ENCODE data around the gene AJM1.
A peak's percentile ranks its signal among the peaks of the same experiment; 100 is the strongest.

Gene AJM1

GRCh38 chr9:136855461-136856078, 13.3 kb downstream of the AJM1 start:
- no peak for TF ChIP-seq CTCF (conservative IDR thresholded peaks at IDR 0.05)
- TF ChIP-seq ZFX (IDR thresholded peaks at IDR 0.05): no peak
- no peak overlapping the region for H3K27ac ChIP-seq

GRCh38 chr9:136856079-136856476, 13.8 kb downstream of the AJM1 start:
- TF ChIP-seq ZFX (IDR thresholded peaks at IDR 0.05) (no peak), CTCF (conservative IDR thresholded peaks at IDR 0.05) (no peak)
- no peak overlapping the region for H3K27ac ChIP-seq

GRCh38 chr9:136856541-136857141, 14.4 kb downstream of the AJM1 start:
- no peak overlapping the region for H3K27ac ChIP-seq
- TF ChIP-seq ZFX (IDR thresholded peaks at IDR 0.05) (no peak), CTCF (conservative IDR thresholded peaks at IDR 0.05) (no peak)

GRCh38 chr9:136857166-136857565, 14.9 kb downstream of the AJM1 start:
- TF ChIP-seq CTCF (conservative IDR thresholded peaks at IDR 0.05) (no peak), ZFX (IDR thresholded peaks at IDR 0.05) (no peak)

GRCh38 chr9:136857581-136858412, 15.5 kb downstream of the AJM1 start:
- H3K27ac ChIP-seq: peak overlapping the region; percentile 89
- TF ChIP-seq CTCF (conservative IDR thresholded peaks at IDR 0.05) (no peak), ZFX (IDR thresholded peaks at IDR 0.05) (no peak)

More at GRCh38 chr9:136857166-136857565, 14.9 kb downstream of the AJM1 start:
- peak overlapping the region; percentile 89; the same call in 1 of the 2 replicates for H3K27ac ChIP-seq

GRCh38 chr9:136858452-136858843, 16.2 kb downstream of the AJM1 start:
- H3K27ac ChIP-seq: peak overlapping the region; percentile 89
- TF ChIP-seq ZFX (IDR thresholded peaks at IDR 0.05): no peak

GRCh38 chr9:136858844-136859757, 16.8 kb downstream of the AJM1 start:
- peak overlapping the region; percentile 89 for H3K27ac ChIP-seq
- TF ChIP-seq CTCF (conservative IDR thresholded peaks at IDR 0.05): no peak
- no peak; the same call in 1 of the 2 replicates for TF ChIP-seq ZFX (IDR thresholded peaks at IDR 0.05)
